A673 (cell line): ENCODE results near the gene SLC2A9.

ENCODE experiments used
- CTCF ChIP-seq: fragments of 300-800, 200-600 bp; sonication (generic); conservative IDR thresholded peaks from 2 replicates; pipeline ENCODE4 v1.5.1; 2017; ENCODE audit warnings: low read depth, mild to moderate bottlenecking, antibody characterized with exemption, low read length, moderate library complexity, mixed read lengths
- EZH2 ChIP-seq: fragments of 200-600 bp; sonication (generic); IDR thresholded peaks from 2 replicates; pipeline ENCODE4 v1.6.1; 2017; ENCODE audit warnings: borderline replicate concordance, low read depth, mild to moderate bottlenecking, mixed read lengths, antibody characterized with exemption, low read length; ENCODE audit not compliant: poor library complexity, severe bottlenecking

- TF ChIP-seq CTCF, result no peak
- TF ChIP-seq EZH2, result no peak
Observed at GRCh38 chr4:9835430-9835829, 185.9 kb downstream of the SLC2A9 start.
